K562 (cell line): Measurements from ENCODE around the gene SLC34A1. TPM values are rescaled to one million over a fixed set of nuclear protein-coding genes. Genes with fewer than 3 reads are reported as not detected.

Source experiments
- BCLAF1 ChIP-seq, 2 experiments: fragments of 450-650 bp in 1 of 2; IDR thresholded peaks; 2 replicates each; pipeline ENCODE4 v1.6.1; 2011 to 2017; ENCODE audit warnings: low read depth in 2 of 2, antibody characterized with exemption in 1 of 2, borderline replicate concordance in 1 of 2, low read length in 1 of 2, mild to moderate bottlenecking in 1 of 2, mixed read lengths in 1 of 2; ENCODE audit not compliant: control insufficient read depth in 1 of 2
- C11orf30 ChIP-seq: fragments of 450-650 bp; IDR thresholded peaks from 2 replicates; pipeline ENCODE4 v1.6.1; 2016; ENCODE audit warnings: low read depth, mild to moderate bottlenecking
- FOXM1 ChIP-seq, 2 experiments: fragments of 450-650 bp in 1 of 2; sonication (generic) in 1 of 2; formaldehyde crosslinking in 1 of 2; IDR thresholded peaks; 2 replicates each; pipeline versions ENCODE4 v1.6.1 to v1.9.0; 2017 to 2022; ENCODE audit warnings: low read depth in 2 of 2, mild to moderate bottlenecking in 2 of 2, missing genetic modification reagents in 1 of 2, moderate library complexity in 1 of 2
- JUND ChIP-seq, 2 experiments: IDR thresholded peaks; 2 replicates in 1 of 2; 3 replicates in 1 of 2; pipeline ENCODE4 v1.6.1; 2011; ENCODE audit warnings: borderline replicate concordance in 2 of 2, low read depth in 2 of 2, low read length in 2 of 2, improper control_type of control experiment in 1 of 2, missing biosample characterization in 1 of 2, missing genetic modification characterization in 1 of 2, missing genetic modification reagents in 1 of 2
- MAFK ChIP-seq: IDR thresholded peaks from 2 replicates; pipeline ENCODE4 v1.6.1; 2011; ENCODE audit warnings: low read length, improper control_type of control experiment
- PHB ChIP-seq: fragments of 250-450 bp; sonication (Bioruptor Pico); IDR thresholded peaks from 2 replicates; pipeline ENCODE4 v1.5.0; 2021
- SIN3A ChIP-seq, 2 experiments: fragments of 150-350 bp in 1 of 2; IDR thresholded peaks; 2 replicates each; pipeline ENCODE4 v1.6.1; 2011 to 2016; ENCODE audit warnings: borderline replicate concordance in 2 of 2, low read depth in 2 of 2, low read length in 2 of 2, mild to moderate bottlenecking in 2 of 2, moderate library complexity in 2 of 2; ENCODE audit not compliant: control insufficient read depth in 1 of 2
- SREBF2 ChIP-seq: sonication (generic); formaldehyde crosslinking; IDR thresholded peaks from 2 replicates; pipeline ENCODE4 v1.4.0; 2020; ENCODE audit warnings: mild to moderate bottlenecking, missing genetic modification reagents
- TFE3 ChIP-seq: fragments of 450-650 bp; formaldehyde crosslinking; IDR thresholded peaks from 2 replicates; pipeline ENCODE4 v1.4.0; 2020; ENCODE audit warnings: mild to moderate bottlenecking, mixed read lengths
- TSHZ1 ChIP-seq: fragments of 250-450 bp; sonication (Bioruptor Pico); IDR thresholded peaks from 2 replicates; pipeline ENCODE4 v1.4.0; 2020; ENCODE audit warnings: mild to moderate bottlenecking, moderate library complexity
- WHSC1 ChIP-seq: IDR thresholded peaks from one replicate; pipeline ENCODE4 v1.6.1; 2012; ENCODE audit warnings: low read length, control low read depth, inconsistent platforms
- ZBTB34 ChIP-seq: fragments of 250-450 bp; sonication (Bioruptor Pico); IDR thresholded peaks from 2 replicates; pipeline ENCODE4 v1.8.0; 2021; ENCODE audit warnings: mild to moderate bottlenecking, moderate library complexity
- ZNF263 ChIP-seq: sonication (generic); formaldehyde crosslinking; IDR thresholded peaks from 2 replicates; pipeline ENCODE4 v1.8.0; 2022; ENCODE audit warnings: mild to moderate bottlenecking, missing genetic modification reagents, borderline replicate concordance
- ZNF830 ChIP-seq: fragments of 250-450 bp; sonication (Bioruptor Pico); IDR thresholded peaks from 2 replicates; pipeline ENCODE4 v1.5.0; 2021; ENCODE audit warnings: mild to moderate bottlenecking
- polyA plus RNA-seq, 8 experiments: library from polyadenylated mRNA; depleted of rRNA in 4 of 8; stranded (reverse) in 5 of 8; unstranded in 3 of 8; fragments of >200 nt; fragmentation: Nextera tagmentation in 2 of 8; fragmentation: Illumina TruSeq in 1 of 8; extraction: Ambion mirVana in 2 of 8; extraction: Trizol in 1 of 8; gene quantifications; 2 replicates each; pipeline versions ENCODE4 v1.2.1 to v1.2.3, GENCODE V29; 2011 to 2014; ENCODE audit warnings: inconsistent platforms in 1 of 8, missing spikeins in 1 of 8
- total RNA-seq, 7 experiments: library from RNA; depleted of rRNA in 6 of 7; stranded (reverse); fragments of >200 nt in 6 of 7; fragmentation: Illumina TruSeq in 2 of 7; extraction: Trizol in 2 of 7; gene quantifications; 2 replicates each; pipeline versions ENCODE4 v1.2.1 to v1.2.3, GENCODE V29; 2011 to 2021; ENCODE audit warnings: low replicate concordance in 1 of 7

The SLC34A1 gene
- total and polyA plus RNA-seq, 9 of the 15 experiments (the other 6 are each of a cell fraction or from before 2014, with no cell fraction given): not detected

- no peak for TF ChIP-seq TSHZ1 (CRISPR knock-in tag)
- TF ChIP-seq SIN3A (IDR thresholded peaks at IDR 0.05; ENCODE audit: borderline replicate concordance in 2 of 2, control insufficient read depth in 1 of 2, low read depth in 2 of 2, low read length in 2 of 2): peak in 1 of 2 experiments; percentile 61; a peak in 2 of 4 replicates
- TF ChIP-seq WHSC1: no peak
- TF ChIP-seq JUND (IDR thresholded peaks at IDR 0.05; ENCODE audit: borderline replicate concordance, low read depth, low read length): peak; percentile 57
- peak; percentile 8; the same call in 1 of the 3 replicates for TF ChIP-seq JUND (tag; IDR thresholded peaks at IDR 0.05; ENCODE audit: borderline replicate concordance, low read depth, low read length)
- TF ChIP-seq ZNF263: no peak
- TF ChIP-seq ZNF830 (CRISPR knock-in tag): no peak
- no peak for TF ChIP-seq SREBF2 (CRISPR knock-in tag)
- 0 out of 4 replicates have a peak, but pooled peaks of 1 of the 2 experiments have one; percentile 21 for TF ChIP-seq BCLAF1 (IDR thresholded peaks at IDR 0.05; ENCODE audit: borderline replicate concordance in 1 of 2, control insufficient read depth in 1 of 2, low read depth in 2 of 2, low read length in 1 of 2)
- peak; percentile 94 for TF ChIP-seq C11orf30
- no peak for TF ChIP-seq FOXM1 (IDR thresholded peaks at IDR 0.05; ENCODE audit: low read depth)
- no peak for TF ChIP-seq FOXM1 (CRISPR knock-in tag; IDR thresholded peaks at IDR 0.05; ENCODE audit: low read depth)
- no peak for TF ChIP-seq TFE3 (CRISPR knock-in tag)
- TF ChIP-seq PHB (CRISPR knock-in tag): no peak
- peak; percentile 85 for TF ChIP-seq MAFK
- no peak for TF ChIP-seq ZBTB34 (CRISPR knock-in tag)
These were observed 43.8 kb downstream of the SLC34A1 start (continued) for GRCh38 chr5:177427919-177428573.
